Smooth muscle cell of the brain vasculature (primary cell): Measurements from ENCODE around the gene CENPS.
"Not testable (repeated sequence)": the region's sequence is repeated elsewhere in the genome, so short reads cannot be mapped to it uniquely, and the experiment has no call there.

Experiments used
- DNase-seq: peaks from one replicate; pipeline ENCODE4 v3.0.0-alpha.2; 2012; ENCODE audit warnings: low read depth, low spot score

CENPS gene

DNA sequence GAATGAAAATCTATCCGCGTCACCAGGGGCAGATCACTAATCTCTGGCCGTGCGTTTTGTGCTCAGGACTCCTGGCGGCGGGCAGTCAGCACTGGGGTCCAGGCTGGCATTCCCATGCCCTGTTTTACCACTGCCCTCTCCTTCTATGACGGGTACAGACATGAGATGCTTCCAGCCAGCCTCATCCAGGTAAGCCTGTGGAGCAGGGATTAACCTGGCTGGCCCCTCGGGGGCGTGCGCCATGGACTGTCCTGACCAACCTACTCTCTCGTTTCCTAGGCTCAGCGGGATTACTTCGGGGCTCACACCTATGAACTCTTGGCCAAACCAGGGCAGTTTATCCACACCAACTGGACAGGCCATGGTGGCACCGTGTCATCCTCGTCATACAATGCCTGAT, 10.9 kb upstream of the CENPS start:
- no peak for DNase-seq

DNA sequence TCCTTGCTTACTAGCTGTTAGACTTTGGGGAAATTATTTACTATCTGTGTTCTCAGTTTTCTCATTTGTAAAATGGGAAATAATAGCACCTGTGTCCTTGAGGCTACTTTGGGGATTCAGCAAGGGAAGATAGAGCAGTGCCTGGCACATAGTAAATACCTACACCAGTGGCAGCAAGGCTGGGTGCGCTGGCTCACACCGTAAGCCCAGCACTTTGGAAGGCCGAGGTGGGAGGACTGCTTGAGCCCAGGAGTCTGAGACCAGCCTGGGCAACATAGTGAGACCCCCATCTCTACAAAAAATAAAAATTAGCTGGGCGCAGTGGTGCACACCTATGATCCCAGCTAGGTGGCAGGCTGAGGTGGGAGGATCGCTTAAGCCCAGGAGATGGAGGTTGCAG, 8.6 kb upstream of the CENPS start:
- no peak for DNase-seq

DNA sequence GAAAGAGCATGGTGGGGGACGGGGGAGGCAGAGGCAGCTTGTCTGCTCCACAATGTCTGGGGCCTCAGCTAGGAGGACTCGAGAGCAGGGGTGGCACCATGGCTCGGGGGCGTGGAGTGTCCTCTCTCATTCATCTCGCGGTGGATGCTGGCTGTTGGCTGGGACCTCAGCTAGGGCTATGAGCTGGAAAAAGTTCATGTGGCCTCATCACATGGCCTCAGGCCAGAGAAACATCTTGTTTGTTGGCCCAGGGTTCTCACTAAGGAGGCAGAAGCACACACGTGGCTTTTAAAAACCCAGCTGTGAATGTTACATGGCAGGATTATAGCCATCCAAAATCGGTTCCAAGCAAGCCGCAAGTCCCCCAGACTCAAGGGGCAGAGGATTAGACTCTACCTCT, 6.2 kb upstream of the CENPS start:
- no peak for DNase-seq

DNA sequence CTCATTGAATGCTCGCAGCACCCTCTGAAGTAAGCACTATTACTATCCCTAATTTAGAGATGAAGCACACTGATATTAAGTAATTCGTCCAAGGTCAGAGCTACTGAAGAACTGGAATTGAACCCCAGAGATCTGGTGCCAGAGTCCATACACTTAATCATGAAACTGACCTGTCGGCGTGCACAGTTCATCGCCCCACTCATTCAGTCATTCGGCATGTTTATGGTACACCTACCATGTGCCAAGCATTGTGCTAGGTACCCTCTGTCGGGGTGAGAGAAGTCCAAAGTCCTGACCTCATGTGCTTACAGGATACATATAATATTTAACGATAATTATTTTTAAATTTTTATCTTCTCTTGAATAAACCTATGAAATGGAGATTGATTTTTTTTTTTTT, 5.6 kb upstream of the CENPS start:
- no peak for DNase-seq

DNA sequence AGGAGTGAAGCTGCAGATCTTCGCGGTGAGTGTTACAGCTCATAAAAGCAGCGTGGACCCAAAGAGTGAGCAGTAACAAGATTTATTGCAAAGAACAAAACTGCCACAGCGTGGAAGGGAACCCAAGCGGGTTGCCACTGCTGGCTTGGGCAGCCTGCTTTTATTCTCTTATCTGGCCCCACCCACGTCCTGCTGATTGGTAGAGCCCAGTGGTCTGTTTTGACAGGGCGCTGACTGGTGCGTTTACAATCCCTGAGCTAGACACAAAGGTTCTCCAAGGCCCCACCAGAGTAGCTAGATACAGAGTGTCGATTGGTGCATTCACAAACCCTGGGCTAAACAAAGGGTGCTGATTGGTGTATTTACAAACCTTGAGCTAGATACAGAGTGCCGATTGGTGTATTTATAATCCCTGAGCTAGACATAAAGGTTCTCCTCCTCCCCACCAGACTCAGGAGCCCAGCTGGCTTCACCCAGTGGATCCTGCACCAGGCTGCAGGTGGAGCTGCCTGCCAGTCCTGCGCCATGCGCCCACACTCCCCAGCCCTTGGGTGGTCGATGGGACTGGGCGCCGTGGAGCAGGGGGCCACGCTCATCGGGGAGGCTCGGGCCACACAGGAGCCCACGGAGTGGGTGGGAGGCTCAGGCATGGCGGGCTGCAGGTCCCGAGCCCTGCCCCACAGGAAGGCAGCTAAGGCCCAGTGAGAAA, 4.3 kb upstream of the CENPS start:
- DNase-seq, result not testable (repeated sequence)

DNA sequence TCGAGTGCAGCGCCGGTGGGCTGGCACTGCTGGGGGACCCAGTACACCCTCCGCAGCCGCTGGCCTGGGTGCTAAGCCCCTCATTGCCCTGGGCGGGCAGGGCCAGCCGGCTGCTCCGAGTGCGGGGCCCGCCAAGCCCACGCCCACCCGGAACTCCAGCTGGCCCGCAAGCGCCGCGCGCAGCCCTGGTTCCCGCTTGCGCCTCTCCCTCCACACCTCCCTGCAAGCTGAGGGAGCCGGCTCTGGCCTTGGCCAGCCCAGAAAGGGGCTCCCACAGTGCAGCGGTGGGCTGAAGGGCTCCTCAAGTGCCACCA, 3.7 kb upstream of the CENPS start:
- not testable (repeated sequence) for DNase-seq

DNA sequence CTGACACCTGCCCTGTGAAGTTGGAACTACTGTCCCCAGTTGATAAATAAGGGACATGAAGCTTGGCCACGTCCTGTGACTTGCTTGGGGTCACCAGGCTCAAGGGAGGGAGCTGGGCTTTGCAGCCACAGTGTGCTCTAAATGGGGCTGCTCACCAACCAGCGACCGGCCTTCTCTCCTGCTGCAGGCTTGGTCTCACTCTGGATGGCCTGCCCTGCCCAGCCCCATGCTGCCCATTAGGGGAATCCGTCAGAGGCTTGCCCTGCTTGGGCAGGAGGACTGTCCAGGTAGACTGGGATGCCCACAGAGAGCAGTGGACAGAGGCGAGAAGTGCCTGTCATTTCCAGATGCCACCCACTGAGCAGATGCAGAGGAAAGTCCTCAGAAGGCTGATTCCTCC, 1.2 kb upstream of the CENPS start:
- no peak for DNase-seq

DNA sequence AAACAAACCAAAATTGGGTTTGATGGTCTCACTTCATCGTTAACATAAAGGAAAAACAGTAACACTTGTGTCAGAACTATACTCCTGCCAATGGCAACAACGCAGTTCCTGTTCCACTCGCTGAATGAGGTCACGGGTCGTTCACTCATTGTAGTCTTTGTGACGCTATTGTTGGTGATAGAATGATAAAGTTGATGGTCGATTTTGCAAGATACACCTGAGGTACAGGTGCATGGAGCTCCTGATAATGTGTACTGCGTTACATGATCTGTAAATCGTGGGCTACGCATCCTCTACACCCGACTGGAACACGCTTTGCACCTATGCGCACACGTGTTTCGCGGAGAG, 391 bp upstream of the CENPS start:
- DNase-seq, result no peak

DNA sequence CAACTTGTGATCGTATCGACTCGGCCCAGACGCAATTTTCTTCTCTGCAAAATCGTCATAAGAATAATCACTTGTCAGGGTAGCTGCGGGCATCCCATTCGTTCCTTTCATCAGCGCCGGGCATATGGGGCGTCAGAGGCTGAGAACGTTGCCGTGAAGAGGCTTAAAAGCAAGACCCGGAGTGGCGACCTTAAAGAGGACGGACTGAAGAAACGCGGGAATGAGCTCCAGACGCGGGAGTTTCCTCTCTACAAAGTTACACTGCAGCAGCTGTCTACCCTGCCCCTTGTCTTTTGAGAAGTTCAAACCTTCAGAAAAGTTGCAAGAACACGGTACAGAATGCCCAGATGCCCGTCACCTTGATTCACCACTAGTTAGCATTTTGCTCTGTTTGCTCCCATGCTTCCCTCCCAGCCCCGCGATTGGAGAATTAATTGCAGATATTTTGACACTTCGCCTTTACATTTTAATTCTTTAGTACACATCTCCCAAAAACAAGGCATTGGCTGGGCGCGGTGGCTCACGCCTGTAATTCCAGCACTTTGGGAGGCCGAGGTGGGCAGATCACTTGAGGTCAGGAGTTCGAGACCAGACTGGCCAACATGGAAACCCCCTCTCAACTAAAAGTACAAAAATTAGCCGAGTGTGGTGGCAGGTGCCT, 967 bp downstream of the CENPS start:
- DNase-seq, result no peak

DNA sequence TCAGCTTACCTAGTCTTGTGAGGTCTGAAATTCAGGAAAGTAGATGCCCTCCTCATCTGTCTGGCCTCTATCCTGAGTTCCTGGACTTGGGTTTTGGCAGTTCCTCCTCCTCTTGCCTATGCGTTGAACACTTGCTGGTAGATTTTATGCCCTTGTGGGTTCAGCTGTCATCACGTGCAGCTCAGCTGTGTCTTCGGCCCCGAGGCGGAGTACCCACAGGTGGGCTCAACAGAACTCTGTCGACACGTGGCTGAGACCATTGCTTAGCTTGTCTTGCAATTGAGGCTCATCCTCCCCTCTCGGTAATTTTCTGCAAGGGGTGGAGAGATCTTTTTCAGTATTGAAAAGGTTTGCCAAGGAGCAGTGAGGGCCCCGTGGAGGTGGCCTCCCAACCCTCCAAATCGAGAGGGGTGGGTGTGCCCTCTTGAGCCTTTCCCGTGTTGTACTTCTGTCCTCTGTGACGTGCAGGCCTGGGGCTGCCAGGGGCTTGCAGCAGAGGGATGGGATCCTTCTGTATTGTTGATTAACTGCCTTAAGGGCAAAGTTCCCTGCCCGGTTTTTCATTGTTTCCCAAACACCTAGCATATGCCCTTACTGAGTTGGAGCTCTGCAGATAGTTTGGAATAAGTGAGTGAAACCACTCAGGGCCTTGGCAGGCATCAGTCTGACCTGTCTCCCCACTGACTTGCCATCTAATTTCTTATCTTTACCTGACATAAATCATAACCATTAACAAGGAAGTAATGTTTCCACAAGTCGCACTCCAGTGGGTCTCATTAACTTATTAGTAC, 2.9 kb downstream of the CENPS start:
- DNase-seq, result no peak

DNA sequence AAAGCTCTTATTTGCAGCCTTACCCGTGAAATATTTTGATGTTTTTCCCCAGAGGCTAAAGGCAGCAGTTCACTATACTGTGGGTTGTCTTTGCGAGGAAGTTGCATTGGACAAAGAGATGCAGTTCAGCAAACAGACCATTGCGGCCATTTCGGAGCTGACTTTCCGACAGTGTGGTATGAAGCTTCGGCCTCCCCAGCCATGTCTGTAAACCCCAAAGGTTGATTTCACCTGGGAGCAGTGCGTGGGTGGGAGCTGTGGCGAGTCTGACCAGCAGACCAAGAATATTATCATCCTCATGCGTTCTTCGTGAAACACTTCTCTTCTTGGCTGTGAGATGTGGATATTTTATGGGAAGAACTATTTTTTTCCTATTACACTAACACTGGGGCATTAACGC, 3.6 kb downstream of the CENPS start:
- no peak for DNase-seq

DNA sequence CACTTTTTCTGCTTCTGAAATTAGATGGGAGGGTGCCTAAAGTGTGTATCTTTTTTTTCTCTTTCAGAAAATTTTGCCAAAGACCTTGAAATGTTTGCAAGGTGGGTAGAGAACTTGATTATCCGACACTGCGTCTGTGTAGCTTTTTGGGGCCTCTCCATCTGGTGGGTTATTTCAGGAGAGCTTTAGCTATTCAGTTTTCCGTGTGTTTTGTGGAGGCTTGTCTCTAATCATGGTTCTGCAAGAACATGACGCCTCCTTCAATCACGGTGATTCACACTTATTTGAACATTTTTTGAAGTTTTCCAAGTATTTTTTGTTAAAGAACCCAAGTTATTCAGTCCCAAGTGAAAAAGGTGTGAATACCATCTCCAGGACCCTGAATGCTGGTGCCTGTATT, 4.4 kb downstream of the CENPS start:
- DNase-seq, result no peak

DNA sequence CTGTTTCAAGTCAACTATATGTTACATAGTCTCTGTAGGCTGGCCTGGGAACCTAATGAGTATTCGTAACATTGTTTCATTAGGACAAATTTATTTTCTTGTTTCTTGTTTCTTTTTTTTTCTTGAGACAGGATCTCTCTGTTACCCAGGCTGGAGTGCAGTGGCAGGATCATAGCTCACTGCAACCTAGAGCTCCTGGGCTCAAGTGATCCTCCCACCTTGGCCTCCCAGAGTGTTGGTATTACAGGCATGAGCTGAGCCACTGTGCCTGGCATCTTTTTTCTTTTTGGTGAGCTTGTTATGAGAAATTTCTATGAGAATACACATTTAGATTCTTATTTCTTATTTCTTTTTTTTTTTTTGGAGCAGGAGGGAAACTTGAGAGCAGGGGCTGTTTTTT, 6.8 kb downstream of the CENPS start:
- no peak for DNase-seq

DNA sequence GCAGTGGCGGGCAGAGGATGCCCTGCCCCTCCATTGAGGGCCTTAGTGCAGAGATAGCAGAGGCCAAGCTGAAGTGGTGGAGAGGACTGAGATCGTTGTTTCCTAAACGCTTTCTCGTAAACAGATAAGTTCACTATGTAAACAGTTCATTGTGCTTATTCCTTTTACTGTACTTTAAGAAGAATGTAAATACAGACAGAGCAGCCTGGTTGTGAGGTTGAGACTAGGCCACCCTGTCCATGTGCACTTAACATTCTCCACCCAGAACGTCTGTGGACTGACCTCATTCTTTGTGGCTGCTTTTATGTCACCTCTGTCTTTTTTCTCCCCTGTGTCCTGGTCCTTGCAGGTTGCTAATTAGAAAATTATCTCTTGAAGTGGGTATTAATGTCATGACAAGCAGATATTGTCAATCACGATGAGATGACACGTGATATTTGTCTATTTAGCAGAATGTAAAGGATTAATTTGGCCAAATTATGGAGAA, 8.5 kb downstream of the CENPS start:
- no peak for DNase-seq

DNA sequence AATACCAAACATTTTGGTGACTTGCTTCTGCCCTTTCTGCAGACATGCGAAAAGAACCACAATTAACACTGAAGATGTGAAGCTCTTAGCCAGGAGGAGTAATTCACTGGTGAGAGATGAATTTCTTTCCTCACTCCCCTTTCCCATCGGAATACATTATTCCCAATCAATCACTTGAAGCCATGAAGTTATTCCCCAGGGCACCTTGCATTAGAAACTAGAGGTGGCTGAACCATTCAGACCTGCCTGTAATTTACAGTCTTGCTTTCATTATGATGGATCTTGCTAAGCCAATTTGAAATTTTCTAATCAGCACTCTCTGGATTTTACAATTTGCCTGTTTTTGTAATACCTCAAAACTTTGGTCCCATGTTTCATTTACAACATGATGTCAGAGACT, 10.1 kb downstream of the CENPS start:
- DNase-seq, result no peak

DNA sequence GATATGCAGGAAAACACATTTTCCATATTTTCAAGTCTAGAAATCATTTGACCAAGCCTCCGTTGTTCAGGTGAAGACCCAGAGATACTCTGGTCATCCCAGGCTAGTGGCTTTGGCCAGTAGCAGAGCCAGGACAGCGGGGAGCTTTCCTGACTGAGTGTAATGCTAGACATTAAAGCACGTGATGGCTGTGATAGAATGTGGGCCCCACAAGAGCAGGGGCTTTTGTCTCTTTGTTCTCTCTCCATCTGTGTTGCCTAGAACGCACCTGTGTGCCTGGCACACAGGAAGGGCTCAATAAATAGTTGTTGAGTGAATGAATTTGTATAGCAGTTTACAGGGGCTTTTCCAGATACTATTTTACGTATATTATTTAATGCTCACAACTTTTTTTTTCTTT, 10.6 kb downstream of the CENPS start:
- no peak for DNase-seq

DNA sequence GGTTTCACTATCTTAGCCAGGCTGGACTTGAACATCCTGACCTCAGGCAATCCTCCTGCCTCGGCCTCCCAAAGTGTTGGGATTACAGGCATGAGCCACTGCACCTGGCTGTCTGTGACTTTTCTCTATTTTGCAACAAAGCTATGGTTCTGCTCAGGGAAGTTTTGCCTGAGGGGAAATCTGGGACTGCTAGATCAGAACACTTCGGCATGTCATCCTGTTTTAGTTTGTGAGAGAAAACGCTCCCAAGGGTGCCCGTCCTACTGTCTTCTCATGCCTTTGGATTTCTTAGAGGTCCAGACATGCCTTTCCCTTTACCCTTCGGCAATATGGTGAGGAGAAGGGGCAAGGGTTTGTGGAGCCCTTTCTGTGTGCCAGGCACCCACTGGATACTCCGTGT, 14.0 kb downstream of the CENPS start:
- DNase-seq, result no peak

DNA sequence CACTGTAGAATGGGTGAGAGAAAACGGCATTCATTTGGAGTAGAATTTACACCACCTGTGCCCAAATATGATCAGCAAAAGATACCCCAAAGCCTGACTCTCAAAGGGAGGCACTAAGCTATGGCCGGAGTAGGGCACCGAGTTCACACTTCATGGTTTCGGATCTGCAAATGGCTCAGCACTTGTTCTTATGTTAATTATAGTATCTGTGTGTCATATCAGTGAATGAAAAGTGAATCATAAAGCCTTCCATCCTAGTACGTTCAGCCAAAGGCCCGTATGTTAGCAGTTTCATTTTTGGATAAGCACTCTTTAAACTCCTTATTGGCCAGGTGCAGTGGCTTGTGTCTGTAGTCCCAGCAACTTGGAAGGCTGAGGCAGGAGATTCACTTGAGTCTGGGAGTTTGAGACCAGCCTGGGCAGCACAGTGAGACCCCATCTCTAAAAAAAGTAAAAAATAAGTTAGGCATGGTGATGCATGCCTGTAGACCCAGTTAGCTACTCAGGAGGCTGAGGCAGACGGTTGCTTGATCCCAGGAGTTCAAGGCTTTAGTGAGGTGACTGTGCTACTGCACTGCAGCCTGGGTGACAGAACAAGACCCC, 14.7 kb downstream of the CENPS start:
- no peak for DNase-seq

DNA sequence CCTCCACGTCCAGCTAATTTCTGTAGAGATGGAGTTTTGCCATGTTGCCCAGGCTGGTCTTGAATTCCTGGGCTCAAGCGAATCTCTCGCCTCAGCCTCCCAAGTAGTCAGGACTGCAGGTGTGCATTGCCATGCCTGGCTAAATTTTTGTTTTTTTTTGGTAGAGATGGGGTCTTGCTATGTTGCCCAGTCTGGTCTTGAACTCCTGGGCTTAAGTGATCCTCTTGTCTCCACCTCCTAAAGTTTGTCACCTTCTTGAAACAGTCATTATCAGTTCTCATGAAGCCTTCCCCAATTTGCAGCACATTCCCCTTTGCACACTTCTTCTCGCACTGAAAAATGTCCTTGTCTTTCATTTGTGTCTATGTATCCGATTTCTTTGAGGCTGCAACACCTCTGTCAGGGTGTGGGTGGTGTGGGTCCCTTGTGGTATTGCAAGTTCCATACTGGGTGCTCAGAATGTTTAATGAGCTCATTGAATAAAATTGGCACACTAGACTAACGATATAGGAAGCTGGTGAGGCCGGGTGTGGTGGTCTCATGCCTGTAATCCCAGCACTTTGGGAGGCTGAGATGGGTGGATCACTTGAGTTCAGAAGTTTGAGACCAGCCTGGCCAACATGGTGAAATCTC, 16.7 kb downstream of the CENPS start:
- no peak for DNase-seq

DNA sequence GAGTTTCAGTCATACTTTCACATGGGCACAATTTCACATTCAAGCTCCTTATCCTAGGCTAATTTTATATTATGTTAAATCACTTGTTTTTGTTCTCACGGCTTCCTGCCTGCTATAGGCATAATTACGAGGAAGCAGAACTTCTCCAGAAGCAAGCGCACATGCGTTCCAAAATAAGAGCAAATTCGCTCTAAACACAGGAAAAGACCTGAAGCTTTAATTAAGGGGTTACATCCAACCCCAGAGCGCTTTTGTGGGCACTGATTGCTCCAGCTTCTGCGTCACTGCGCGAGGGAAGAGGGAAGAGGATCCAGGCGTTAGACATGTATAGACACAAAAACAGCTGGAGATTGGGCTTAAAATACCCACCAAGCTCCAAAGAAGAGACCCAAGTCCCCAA, 19.5 kb downstream of the CENPS start, which contains the start of gene CORT:
CORT (plus strand) TSS at position 281 of the 400 bp plus-strand sequence. CDS start 193 bp downstream, outside the sequence.
- no peak for DNase-seq

DNA sequence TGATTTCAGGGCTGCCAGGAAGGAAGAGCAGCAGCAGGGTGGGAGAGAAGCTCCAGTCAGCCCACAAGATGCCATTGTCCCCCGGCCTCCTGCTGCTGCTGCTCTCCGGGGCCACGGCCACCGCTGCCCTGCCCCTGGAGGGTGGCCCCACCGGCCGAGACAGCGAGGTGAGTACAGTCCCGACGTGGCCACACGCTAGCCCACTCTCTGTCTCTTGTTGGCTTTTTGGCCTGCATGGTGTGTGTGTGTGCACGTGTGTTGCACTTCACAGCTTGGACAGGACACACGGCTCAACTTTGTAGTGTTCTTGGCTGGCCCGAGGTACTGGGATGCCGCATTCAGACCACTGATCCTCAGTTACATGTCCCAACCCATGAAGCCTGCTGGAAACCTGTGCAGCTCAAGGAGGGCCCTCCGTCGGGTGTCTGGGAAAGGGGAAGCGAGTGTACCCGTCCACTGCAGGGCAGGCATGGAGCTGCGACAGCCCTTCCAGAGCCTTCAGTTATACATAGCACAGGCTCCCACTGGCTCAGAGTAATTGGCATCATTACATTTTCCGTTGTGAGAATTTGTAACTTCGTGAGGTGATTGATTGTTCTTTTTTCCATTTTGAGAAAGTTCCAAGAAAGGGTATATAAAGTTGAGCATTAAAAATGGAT, 20.1 kb downstream of the CENPS start:
- DNase-seq, result no peak
